ENCODE data around the gene ZNF337. TPM values are rescaled to one million over a fixed set of nuclear protein-coding genes. Genes with fewer than 3 reads are reported as not detected.

ZNF337 gene
- total RNA-seq (ENCODE audit: unreplicated experiment): 16.7 TPM
- long read RNA-seq, partial matches to known transcripts: 0 of 5 reads
- long read RNA-seq, other reads (novel, unspliced or antisense): 1 of 5 reads

DNA sequence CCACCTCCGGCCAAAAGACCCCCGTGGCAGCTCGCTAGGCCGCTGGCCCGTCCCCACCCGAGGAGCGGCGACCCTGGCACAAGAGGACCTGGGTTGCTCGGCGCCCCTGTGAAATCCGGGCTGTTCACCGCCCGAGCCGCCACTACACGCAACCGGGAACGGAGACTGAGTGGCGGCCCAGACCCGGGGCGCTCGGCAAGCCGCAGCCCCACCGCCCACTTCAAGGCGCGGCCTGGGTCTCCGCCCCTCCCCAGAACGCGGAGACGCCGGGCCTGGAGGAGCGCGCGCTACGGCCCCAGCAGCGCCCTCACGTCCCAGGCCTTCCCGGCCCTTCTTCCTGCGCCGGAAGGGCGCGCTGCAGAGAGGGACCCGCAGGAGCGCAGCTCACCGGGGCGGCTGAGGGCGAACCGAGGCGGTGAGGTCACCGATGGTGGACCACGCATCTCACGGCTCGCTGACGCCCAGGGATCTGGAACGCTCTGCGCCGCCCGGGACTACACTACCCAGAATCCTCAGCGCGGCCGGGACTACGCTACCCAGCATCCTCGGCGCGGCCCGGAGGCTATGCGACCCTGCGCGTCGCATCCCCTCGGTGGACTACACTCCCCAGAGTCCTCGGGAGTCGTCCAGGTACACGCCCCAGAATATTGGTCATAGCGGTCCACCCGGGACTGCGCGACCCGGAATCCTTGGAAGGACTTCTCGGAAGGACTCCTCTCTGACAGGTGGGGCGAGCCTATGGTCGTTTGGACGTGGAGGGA lies at the start of gene ZNF337:
Gene ZNF337 (minus strand): TSS at position 483 of the 761 bp plus-strand sequence. CDS start 10,436 bp downstream, outside the sequence.
- TF ChIP-seq, protein P1, sequence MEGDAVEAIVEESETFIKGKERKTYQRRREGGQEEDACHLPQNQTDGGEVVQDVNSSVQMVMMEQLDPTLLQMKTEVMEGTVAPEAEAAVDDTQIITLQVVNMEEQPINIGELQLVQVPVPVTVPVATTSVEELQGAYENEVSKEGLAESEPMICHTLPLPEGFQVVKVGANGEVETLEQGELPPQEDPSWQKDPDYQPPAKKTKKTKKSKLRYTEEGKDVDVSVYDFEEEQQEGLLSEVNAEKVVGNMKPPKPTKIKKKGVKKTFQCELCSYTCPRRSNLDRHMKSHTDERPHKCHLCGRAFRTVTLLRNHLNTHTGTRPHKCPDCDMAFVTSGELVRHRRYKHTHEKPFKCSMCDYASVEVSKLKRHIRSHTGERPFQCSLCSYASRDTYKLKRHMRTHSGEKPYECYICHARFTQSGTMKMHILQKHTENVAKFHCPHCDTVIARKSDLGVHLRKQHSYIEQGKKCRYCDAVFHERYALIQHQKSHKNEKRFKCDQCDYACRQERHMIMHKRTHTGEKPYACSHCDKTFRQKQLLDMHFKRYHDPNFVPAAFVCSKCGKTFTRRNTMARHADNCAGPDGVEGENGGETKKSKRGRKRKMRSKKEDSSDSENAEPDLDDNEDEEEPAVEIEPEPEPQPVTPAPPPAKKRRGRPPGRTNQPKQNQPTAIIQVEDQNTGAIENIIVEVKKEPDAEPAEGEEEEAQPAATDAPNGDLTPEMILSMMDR (IDR thresholded peaks at IDR 0.05; ENCODE audit: unreplicated experiment): no peak
- no peaks in the 10 kb centered on the region for H3K9me3 Mint-ChIP-seq (ENCODE audit: unreplicated experiment)
- peaks cover under 1% of the 10 kb centered on the region for H3K27me3 Mint-ChIP-seq (ENCODE audit: unreplicated experiment)
- peak within 1 kb of the TSS; percentile 93 for H3K4me3 Mint-ChIP-seq (ENCODE audit: unreplicated experiment)
- peaks cover 6% of the 10 kb centered on the region for H3K4me1 Mint-ChIP-seq (ENCODE audit: unreplicated experiment)
- H3K36me3 Mint-ChIP-seq (ENCODE audit: low read depth, unreplicated experiment): peaks cover 4% of the 10 kb centered on the region
- peak within 1 kb of the TSS; percentile 21 for H3K27ac Mint-ChIP-seq (ENCODE audit: unreplicated experiment)
- DNase-seq (ENCODE audit: low spot score): peak; percentile 95

DNA sequence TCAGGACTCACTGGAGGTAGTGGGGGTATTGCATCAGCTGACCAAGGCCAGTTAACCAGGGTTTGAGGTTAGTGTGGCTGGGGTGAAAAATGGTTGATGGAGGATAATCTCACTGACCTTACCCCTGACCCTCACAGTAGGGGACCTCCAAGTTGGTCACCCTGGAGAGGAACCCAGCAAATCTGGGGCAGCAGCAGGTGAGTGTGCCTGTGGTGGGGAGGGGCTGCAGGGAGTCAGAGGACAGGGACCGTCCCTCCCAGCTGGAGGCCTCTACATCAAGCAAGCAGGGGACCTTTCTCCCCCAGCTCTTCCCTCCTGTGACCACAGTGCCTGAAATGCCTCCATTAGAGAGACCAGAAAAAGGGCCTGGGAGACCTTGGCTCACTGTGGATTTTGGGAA lies 49.1 kb upstream of the ZNF337 start:
- DNase-seq (ENCODE audit: low spot score): no peak
- peaks cover 7% of the 10 kb centered on the region for H3K4me1 Mint-ChIP-seq (ENCODE audit: unreplicated experiment)
- peaks cover 3% of the 10 kb centered on the region for H3K36me3 Mint-ChIP-seq (ENCODE audit: low read depth, unreplicated experiment)
- TF ChIP-seq, protein P1 (IDR thresholded peaks at IDR 0.05; ENCODE audit: unreplicated experiment): no peak
- no peaks in the 10 kb centered on the region for H3K9me3 Mint-ChIP-seq (ENCODE audit: unreplicated experiment)
- H3K27me3 Mint-ChIP-seq (ENCODE audit: unreplicated experiment): peaks cover 5% of the 10 kb centered on the region
- H3K4me3 Mint-ChIP-seq (ENCODE audit: unreplicated experiment): no peak overlapping the region
- no peak overlapping the region for H3K27ac Mint-ChIP-seq (ENCODE audit: unreplicated experiment)

DNA sequence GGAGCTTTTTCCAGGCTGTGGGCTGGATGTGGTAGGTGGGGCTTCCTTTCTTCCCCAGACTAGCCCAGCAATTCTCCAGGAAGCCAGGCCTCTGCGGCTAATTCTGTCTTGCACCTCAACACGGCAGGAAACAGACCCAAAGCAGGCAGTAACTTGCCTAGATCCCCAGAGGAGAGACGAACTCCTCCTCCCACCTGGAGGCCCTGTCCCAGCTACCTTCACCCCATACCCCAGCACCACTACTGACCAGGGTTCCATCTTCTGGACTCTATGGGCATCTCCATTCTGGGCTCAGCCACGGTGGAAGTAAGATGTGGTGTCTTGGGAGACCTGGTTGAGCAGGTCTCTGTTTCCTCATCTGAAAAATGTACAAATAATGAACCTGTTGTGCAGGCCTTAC lies 48.4 kb upstream of the ZNF337 start:
- Mint-ChIP-seq H3K27me3 (ENCODE audit: unreplicated experiment) (peaks cover 3% of the 10 kb centered on the region), H3K36me3 (ENCODE audit: low read depth, unreplicated experiment) (peaks cover 3% of the 10 kb centered on the region), H3K4me3 (ENCODE audit: unreplicated experiment) (no peak overlapping the region), H3K4me1 (ENCODE audit: unreplicated experiment) (peaks cover 7% of the 10 kb centered on the region), H3K27ac (ENCODE audit: unreplicated experiment) (no peak overlapping the region), H3K9me3 (ENCODE audit: unreplicated experiment) (no peaks in the 10 kb centered on the region)
- no peak for DNase-seq (ENCODE audit: low spot score)
- TF ChIP-seq, protein P1 (IDR thresholded peaks at IDR 0.05; ENCODE audit: unreplicated experiment): no peak

DNA sequence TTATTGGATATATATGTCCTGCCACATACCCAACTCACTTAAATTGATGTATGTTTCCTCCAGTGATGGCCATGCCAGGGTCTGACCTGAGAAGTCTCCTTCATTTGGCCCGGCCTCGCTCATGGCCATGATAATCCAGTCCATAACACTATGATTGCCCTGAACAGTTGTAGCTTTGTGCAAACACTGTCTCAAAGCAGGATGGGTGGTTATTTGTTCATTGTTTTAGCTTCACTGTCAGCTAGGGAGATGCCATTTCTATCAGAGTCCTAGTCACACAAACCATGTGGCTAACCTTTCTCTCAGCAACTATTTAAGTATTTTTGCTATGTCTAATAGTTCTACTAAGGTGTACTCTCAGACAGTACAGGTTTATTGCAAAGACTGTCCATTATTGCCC lies 47.6 kb upstream of the ZNF337 start:
- Mint-ChIP-seq H3K27ac (ENCODE audit: unreplicated experiment) (no peak overlapping the region), H3K27me3 (ENCODE audit: unreplicated experiment) (peaks cover 3% of the 10 kb centered on the region), H3K9me3 (ENCODE audit: unreplicated experiment) (no peaks in the 10 kb centered on the region), H3K4me3 (ENCODE audit: unreplicated experiment) (no peak overlapping the region), H3K36me3 (ENCODE audit: low read depth, unreplicated experiment) (peaks cover 3% of the 10 kb centered on the region), H3K4me1 (ENCODE audit: unreplicated experiment) (peaks cover 12% of the 10 kb centered on the region)
- TF ChIP-seq, protein P1 (IDR thresholded peaks at IDR 0.05; ENCODE audit: unreplicated experiment): no peak
- DNase-seq (ENCODE audit: low spot score): no peak

DNA sequence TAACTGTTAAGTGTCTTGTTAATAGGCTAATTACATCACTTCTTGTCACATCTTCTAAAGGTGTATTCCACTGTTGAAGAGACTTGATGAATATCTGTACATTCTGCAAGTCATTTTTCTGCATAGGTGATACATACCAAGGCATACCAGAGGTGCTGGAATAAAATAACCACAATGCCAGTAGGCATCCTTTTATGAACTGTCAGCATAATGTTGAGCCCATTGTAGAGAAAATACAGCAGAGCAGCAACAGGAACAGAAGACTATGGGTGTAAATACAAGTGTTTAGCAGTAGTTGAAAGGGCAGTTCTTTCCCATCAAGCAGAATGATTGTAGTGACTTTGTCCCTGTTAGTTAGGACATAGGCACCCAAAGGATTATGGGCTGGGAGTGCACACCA lies 44.4 kb upstream of the ZNF337 start:
- no peaks in the 10 kb centered on the region for H3K9me3 Mint-ChIP-seq (ENCODE audit: unreplicated experiment)
- H3K4me1 Mint-ChIP-seq (ENCODE audit: unreplicated experiment): peaks cover 14% of the 10 kb centered on the region
- H3K36me3 Mint-ChIP-seq (ENCODE audit: low read depth, unreplicated experiment): peaks cover 3% of the 10 kb centered on the region
- no peak overlapping the region for H3K27ac Mint-ChIP-seq (ENCODE audit: unreplicated experiment)
- H3K4me3 Mint-ChIP-seq (ENCODE audit: unreplicated experiment): no peak overlapping the region
- peaks cover 3% of the 10 kb centered on the region for H3K27me3 Mint-ChIP-seq (ENCODE audit: unreplicated experiment)
- no peak for DNase-seq (ENCODE audit: low spot score)
- TF ChIP-seq, protein P1 (IDR thresholded peaks at IDR 0.05; ENCODE audit: unreplicated experiment): no peak

All from endothelial cell (in vitro differentiated cells).